Measurements from ENCODE around the gene GOLM1. TPM values are rescaled to one million over a fixed set of nuclear protein-coding genes. Genes with fewer than 3 reads are reported as not detected.
"Not testable (repeated sequence)": the region's sequence is repeated elsewhere in the genome, so short reads cannot be mapped to it uniquely, and the experiment has no call there.

Gene GOLM1, protein sequence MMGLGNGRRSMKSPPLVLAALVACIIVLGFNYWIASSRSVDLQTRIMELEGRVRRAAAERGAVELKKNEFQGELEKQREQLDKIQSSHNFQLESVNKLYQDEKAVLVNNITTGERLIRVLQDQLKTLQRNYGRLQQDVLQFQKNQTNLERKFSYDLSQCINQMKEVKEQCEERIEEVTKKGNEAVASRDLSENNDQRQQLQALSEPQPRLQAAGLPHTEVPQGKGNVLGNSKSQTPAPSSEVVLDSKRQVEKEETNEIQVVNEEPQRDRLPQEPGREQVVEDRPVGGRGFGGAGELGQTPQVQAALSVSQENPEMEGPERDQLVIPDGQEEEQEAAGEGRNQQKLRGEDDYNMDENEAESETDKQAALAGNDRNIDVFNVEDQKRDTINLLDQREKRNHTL
- total RNA-seq (0.46 and 0.54 TPM in 2 replicates), polyA plus RNA-seq (0.06 TPM in 1 of 2 replicates, not detected in the other), polyA minus RNA-seq (0.07 TPM in 1 of 2 replicates, not detected in the other)
- total RNA-seq (2013) = 1.2 TPM

DNA sequence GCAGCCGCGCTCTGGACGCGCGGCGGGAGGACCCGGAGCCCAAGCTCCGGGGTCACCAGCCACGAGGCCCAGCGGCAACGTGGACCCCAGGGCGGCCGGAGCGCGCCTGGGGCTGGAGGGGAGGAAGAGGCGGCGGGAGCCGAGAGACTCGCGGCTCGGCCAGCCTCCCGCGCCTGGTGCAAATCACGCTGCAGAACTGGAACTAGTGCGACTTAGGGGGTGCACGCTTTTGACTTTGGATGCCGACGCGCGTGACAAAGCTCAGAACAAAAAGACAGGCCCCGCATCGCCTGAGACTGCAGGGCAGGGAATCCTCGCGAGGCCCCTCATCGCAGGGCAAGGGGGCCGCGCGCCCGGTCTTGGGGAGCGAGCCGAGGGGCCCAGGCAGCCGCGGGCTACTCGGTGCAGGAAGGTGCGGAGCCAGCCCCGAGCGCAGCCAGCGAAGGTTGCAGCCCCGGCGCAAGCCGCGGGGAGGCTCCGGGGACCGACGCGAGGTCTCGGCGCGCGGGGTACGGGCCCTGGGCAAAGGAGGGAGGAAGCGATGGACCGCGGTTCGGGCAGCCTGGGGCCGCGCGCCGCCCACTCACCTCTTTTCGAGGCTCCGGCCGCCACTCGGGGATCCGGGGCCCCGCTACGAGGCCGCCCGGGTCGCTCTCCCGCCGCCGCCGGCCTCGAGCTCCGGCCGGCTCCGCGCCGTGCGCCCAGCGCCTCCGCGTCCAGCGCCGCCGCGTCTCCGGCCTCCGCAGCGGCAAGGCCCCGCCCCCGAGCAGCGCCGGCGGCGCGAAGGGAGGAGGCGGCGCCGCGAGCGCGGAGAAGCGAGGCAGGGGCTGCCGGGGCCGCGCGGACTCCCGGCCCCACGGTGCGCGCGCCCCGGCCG is at the start of gene GOLM1:
Gene GOLM1 (minus strand): TSS at position 735 of the 877 bp plus-strand sequence. CDS start 20,238 bp downstream, outside the sequence.
- H3K27ac Mint-ChIP-seq = no peak within 1 kb of the TSS
- TF ChIP-seq EZH2 (IDR thresholded peaks at IDR 0.05; ENCODE audit: borderline replicate concordance, insufficient read depth, low read depth, low read length, poor library complexity, severe bottlenecking) = no peak
- TF ChIP-seq, protein P1, sequence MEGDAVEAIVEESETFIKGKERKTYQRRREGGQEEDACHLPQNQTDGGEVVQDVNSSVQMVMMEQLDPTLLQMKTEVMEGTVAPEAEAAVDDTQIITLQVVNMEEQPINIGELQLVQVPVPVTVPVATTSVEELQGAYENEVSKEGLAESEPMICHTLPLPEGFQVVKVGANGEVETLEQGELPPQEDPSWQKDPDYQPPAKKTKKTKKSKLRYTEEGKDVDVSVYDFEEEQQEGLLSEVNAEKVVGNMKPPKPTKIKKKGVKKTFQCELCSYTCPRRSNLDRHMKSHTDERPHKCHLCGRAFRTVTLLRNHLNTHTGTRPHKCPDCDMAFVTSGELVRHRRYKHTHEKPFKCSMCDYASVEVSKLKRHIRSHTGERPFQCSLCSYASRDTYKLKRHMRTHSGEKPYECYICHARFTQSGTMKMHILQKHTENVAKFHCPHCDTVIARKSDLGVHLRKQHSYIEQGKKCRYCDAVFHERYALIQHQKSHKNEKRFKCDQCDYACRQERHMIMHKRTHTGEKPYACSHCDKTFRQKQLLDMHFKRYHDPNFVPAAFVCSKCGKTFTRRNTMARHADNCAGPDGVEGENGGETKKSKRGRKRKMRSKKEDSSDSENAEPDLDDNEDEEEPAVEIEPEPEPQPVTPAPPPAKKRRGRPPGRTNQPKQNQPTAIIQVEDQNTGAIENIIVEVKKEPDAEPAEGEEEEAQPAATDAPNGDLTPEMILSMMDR (IDR thresholded peaks at IDR 0.05) = no peak
- WGBS (ENCODE audit: insufficient coverage) = 2% methylated on average over 125 of the region's 125 CpGs
- H3K27me3 ChIP-seq (replicated peaks in 1 of 4; ENCODE audit: control extremely low read depth in 1 of 4, control insufficient read depth in 3 of 4, insufficient read depth in 4 of 4, low read length in 3 of 4) = peaks cover 0 to 28% (median 20%) of the 10 kb centered on the region in 4 experiments
- ChIA-PET CTCF (no interaction called here), POLR2A (no interaction called here)
- no peaks in the 10 kb centered on the region for H3K9me3 Mint-ChIP-seq (ENCODE audit: insufficient read depth)
- H3K9ac ChIP-seq (ENCODE audit: low read length) = peak within 1 kb of the TSS; percentile 63
- no peaks in the 10 kb centered on the region for H3K79me2 ChIP-seq (ENCODE audit: control insufficient read depth, insufficient read depth, low read length)
- peak; percentile 71 for ATAC-seq (ENCODE audit: low read depth)
- H2AFZ ChIP-seq (ENCODE audit: insufficient read depth, low read depth, low read length, poor library complexity, severe bottlenecking) = peak within 1 kb of the TSS; percentile 70
- peak within 1 kb of the TSS; percentile 85 for H3K4me3 Mint-ChIP-seq
- H3K9me3 ChIP-seq (ENCODE audit: control extremely low read depth in 1 of 3, control insufficient read depth in 2 of 3, insufficient read depth in 1 of 3, low read length in 2 of 3) = no peaks in the 10 kb centered on the region
- peaks cover 7% of the 10 kb centered on the region for H3K4me1 Mint-ChIP-seq
- peak within 1 kb of the TSS; percentile 89 for H3K4me2 ChIP-seq (replicated peaks; ENCODE audit: low read depth, low read length, poor library complexity, severe bottlenecking)
- H3K4me1 ChIP-seq (ENCODE audit: control insufficient read depth in 2 of 2, insufficient read depth in 2 of 2, low read length in 2 of 2) = peaks cover 5 to 14% of the 10 kb centered on the region in 2 donors
- peak; percentile 27 for DNase-seq
- peaks cover 38% of the 10 kb centered on the region for H3K27me3 Mint-ChIP-seq
- H4K20me1 ChIP-seq (ENCODE audit: control insufficient read depth, insufficient read depth, low read length, poor library complexity, severe bottlenecking) = no peaks in the 10 kb centered on the region
- no peak within 1 kb of the TSS for H3K27ac ChIP-seq (ENCODE audit: low read length in 2 of 2)
- H3K4me3 ChIP-seq (ENCODE audit: control extremely low read depth in 1 of 5, extremely low read depth in 1 of 5, insufficient read depth in 1 of 5, low read depth in 2 of 5, low read length in 4 of 5) = peak within 1 kb of the TSS; percentile 16 to 65 (median 48)
- no peaks in the 10 kb centered on the region for H3K36me3 ChIP-seq (replicated peaks in 1 of 2; ENCODE audit: control extremely low read depth in 1 of 2, control insufficient read depth in 1 of 2, extremely low read depth in 1 of 2, insufficient read depth in 2 of 2, low read length in 1 of 2)
- intact Hi-C loops (cut with micrococcal nuclease) = no loop called here

DNA sequence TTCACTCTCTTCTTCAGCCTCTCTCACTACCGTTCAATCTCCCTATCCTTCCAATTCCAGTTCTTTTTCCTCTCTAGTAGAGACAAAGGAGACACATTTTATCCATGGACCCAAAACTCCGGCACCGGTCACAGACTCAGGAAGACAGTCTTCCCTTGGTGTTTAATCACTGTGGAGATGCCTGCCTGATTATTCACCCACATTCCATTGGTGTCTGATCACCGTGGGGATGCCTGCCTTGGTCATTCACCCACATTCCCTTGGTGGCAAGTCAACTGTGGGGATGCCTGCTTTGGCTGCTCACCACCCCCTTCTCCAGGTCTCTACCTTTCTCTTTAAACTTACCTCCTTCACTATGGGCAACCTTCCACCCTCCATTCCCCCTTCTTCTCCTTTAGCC is 47.3 kb upstream of the GOLM1 start:
- H3K4me1 ChIP-seq (ENCODE audit: control insufficient read depth in 2 of 2, insufficient read depth in 2 of 2, low read length in 2 of 2); H2AFZ ChIP-seq (ENCODE audit: insufficient read depth, low read depth, low read length, poor library complexity, severe bottlenecking); H4K20me1 ChIP-seq (ENCODE audit: control insufficient read depth, insufficient read depth, low read length, poor library complexity, severe bottlenecking); intact Hi-C loops (cut with micrococcal nuclease); H3K4me2 ChIP-seq (replicated peaks; ENCODE audit: low read depth, low read length, poor library complexity, severe bottlenecking); POLR2A ChIA-PET; H3K27me3 ChIP-seq (replicated peaks in 1 of 4; ENCODE audit: control extremely low read depth in 1 of 4, control insufficient read depth in 3 of 4, insufficient read depth in 4 of 4, low read length in 3 of 4); H3K36me3 ChIP-seq (replicated peaks in 1 of 2; ENCODE audit: control extremely low read depth in 1 of 2, control insufficient read depth in 1 of 2, extremely low read depth in 1 of 2, insufficient read depth in 2 of 2, low read length in 1 of 2); H3K27me3 Mint-ChIP-seq; ATAC-seq (ENCODE audit: low read depth); DNase-seq; H3K27ac ChIP-seq (ENCODE audit: low read length in 2 of 2); H3K27ac Mint-ChIP-seq; H3K9me3 Mint-ChIP-seq (ENCODE audit: insufficient read depth); H3K4me3 ChIP-seq (ENCODE audit: control extremely low read depth in 1 of 5, extremely low read depth in 1 of 5, insufficient read depth in 1 of 5, low read depth in 2 of 5, low read length in 4 of 5); H3K9me3 ChIP-seq (ENCODE audit: control extremely low read depth in 1 of 3, control insufficient read depth in 2 of 3, insufficient read depth in 1 of 3, low read length in 2 of 3); H3K9ac ChIP-seq (ENCODE audit: low read length); H3K4me1 Mint-ChIP-seq; H3K4me3 Mint-ChIP-seq; CTCF ChIA-PET; H3K79me2 ChIP-seq (ENCODE audit: control insufficient read depth, insufficient read depth, low read length): not testable (repeated sequence)
- WGBS (ENCODE audit: insufficient coverage) = 93% methylated on average over 4 of the region's 4 CpGs

DNA sequence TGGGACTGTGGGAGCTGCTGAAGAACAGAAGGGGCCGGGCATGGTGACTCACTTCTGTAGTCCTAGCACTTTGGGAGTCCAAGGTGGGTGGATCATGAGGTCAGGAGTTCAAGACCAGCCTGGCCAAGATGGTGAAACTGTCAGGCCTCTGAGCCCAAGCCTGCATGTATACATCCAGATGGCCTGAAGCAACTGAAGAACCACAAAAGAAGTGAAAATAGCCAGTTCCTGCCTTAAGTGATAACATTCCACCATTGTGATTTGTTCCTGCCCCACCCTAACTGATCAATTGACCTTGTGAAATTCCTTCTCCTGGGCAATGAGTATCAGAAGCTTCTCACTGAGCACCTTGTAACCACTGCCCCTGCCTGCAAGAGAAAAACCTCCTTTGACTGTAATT is 46.6 kb upstream of the GOLM1 start:
- H3K36me3 ChIP-seq (replicated peaks in 1 of 2; ENCODE audit: control extremely low read depth in 1 of 2, control insufficient read depth in 1 of 2, extremely low read depth in 1 of 2, insufficient read depth in 2 of 2, low read length in 1 of 2); DNase-seq; H3K9ac ChIP-seq (ENCODE audit: low read length); H3K4me1 Mint-ChIP-seq; H4K20me1 ChIP-seq (ENCODE audit: control insufficient read depth, insufficient read depth, low read length, poor library complexity, severe bottlenecking); H3K4me2 ChIP-seq (replicated peaks; ENCODE audit: low read depth, low read length, poor library complexity, severe bottlenecking); H3K9me3 Mint-ChIP-seq (ENCODE audit: insufficient read depth); H3K27ac Mint-ChIP-seq; CTCF ChIA-PET; H3K4me3 ChIP-seq (ENCODE audit: control extremely low read depth in 1 of 5, extremely low read depth in 1 of 5, insufficient read depth in 1 of 5, low read depth in 2 of 5, low read length in 4 of 5); H3K27me3 ChIP-seq (replicated peaks in 1 of 4; ENCODE audit: control extremely low read depth in 1 of 4, control insufficient read depth in 3 of 4, insufficient read depth in 4 of 4, low read length in 3 of 4); H3K4me3 Mint-ChIP-seq; H3K27ac ChIP-seq (ENCODE audit: low read length in 2 of 2); H2AFZ ChIP-seq (ENCODE audit: insufficient read depth, low read depth, low read length, poor library complexity, severe bottlenecking); POLR2A ChIA-PET; H3K9me3 ChIP-seq (ENCODE audit: control extremely low read depth in 1 of 3, control insufficient read depth in 2 of 3, insufficient read depth in 1 of 3, low read length in 2 of 3); intact Hi-C loops (cut with micrococcal nuclease); H3K79me2 ChIP-seq (ENCODE audit: control insufficient read depth, insufficient read depth, low read length); H3K27me3 Mint-ChIP-seq; H3K4me1 ChIP-seq (ENCODE audit: control insufficient read depth in 2 of 2, insufficient read depth in 2 of 2, low read length in 2 of 2); ATAC-seq (ENCODE audit: low read depth): not testable (repeated sequence)
- WGBS (ENCODE audit: insufficient coverage) = 56% methylated on average over 1 of the region's 1 CpG
